ENCODE data around the gene GTSF1L. TPM values are rescaled to one million over a fixed set of nuclear protein-coding genes. Genes with fewer than 3 reads are reported as not detected.

GTSF1L gene
- total and polyA plus RNA-seq, 4 donors, result not detected

GRCh38 chr20:43752561-43753301 lies 25.9 kb upstream of the GTSF1L start:
- Histone ChIP-seq H3K27ac (ENCODE audit: low read depth in 1 of 2, low read length in 1 of 2) (no peak overlapping the region), H3K9me3 (ENCODE audit: control insufficient read depth in 4 of 4, insufficient read depth in 3 of 4, low read length in 3 of 4) (no peaks in the 10 kb centered on the region), H3K36me3 (ENCODE audit: control insufficient read depth in 4 of 4, insufficient read depth in 4 of 4, low read length in 4 of 4) (no peaks in the 10 kb centered on the region), H3K4me1 (ENCODE audit: control insufficient read depth in 5 of 5, insufficient read depth in 5 of 5, low read length in 5 of 5) (no peaks in the 10 kb centered on the region), H3K4me3 (no peak overlapping the region), H3K27me3 (ENCODE audit: control insufficient read depth in 3 of 3, insufficient read depth in 3 of 3, low read length in 2 of 3) (no peaks in the 10 kb centered on the region), H3K9ac (ENCODE audit: insufficient read depth in 1 of 2, low read length in 2 of 2) (no peak overlapping the region)
- TF ChIP-seq, protein P1, sequence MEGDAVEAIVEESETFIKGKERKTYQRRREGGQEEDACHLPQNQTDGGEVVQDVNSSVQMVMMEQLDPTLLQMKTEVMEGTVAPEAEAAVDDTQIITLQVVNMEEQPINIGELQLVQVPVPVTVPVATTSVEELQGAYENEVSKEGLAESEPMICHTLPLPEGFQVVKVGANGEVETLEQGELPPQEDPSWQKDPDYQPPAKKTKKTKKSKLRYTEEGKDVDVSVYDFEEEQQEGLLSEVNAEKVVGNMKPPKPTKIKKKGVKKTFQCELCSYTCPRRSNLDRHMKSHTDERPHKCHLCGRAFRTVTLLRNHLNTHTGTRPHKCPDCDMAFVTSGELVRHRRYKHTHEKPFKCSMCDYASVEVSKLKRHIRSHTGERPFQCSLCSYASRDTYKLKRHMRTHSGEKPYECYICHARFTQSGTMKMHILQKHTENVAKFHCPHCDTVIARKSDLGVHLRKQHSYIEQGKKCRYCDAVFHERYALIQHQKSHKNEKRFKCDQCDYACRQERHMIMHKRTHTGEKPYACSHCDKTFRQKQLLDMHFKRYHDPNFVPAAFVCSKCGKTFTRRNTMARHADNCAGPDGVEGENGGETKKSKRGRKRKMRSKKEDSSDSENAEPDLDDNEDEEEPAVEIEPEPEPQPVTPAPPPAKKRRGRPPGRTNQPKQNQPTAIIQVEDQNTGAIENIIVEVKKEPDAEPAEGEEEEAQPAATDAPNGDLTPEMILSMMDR (IDR thresholded peaks at IDR 0.05; ENCODE audit: control extremely low read depth, extremely low read depth), result no peak
- DNase-seq, result no peak
- ATAC-seq (ENCODE audit: insufficient read depth, low FRiP score), result no peak
- WGBS, 2 donors, result 54 to 70% methylated on average over 13 of the region's 13 CpGs

GRCh38 chr20:43752051-43752360 lies 25.2 kb upstream of the GTSF1L start:
- Histone ChIP-seq H3K4me3 (no peak overlapping the region), H3K27me3 (ENCODE audit: control insufficient read depth in 3 of 3, insufficient read depth in 3 of 3, low read length in 2 of 3) (no peaks in the 10 kb centered on the region), H3K9me3 (ENCODE audit: control insufficient read depth in 4 of 4, insufficient read depth in 3 of 4, low read length in 3 of 4) (no peaks in the 10 kb centered on the region), H3K4me1 (ENCODE audit: control insufficient read depth in 5 of 5, insufficient read depth in 5 of 5, low read length in 5 of 5) (no peaks in the 10 kb centered on the region), H3K9ac (ENCODE audit: insufficient read depth in 1 of 2, low read length in 2 of 2) (no peak overlapping the region), H3K36me3 (ENCODE audit: control insufficient read depth in 4 of 4, insufficient read depth in 4 of 4, low read length in 4 of 4) (no peaks in the 10 kb centered on the region), H3K27ac (ENCODE audit: low read depth in 1 of 2, low read length in 1 of 2) (no peak overlapping the region)
- TF ChIP-seq, protein P1 (IDR thresholded peaks at IDR 0.05; ENCODE audit: control extremely low read depth, extremely low read depth), result no peak
- DNase-seq (no peak), ATAC-seq (ENCODE audit: insufficient read depth, low FRiP score) (no peak)
- WGBS, 2 donors, result 66 to 74% methylated on average over 4 of the region's 4 CpGs

- H3K9ac ChIP-seq (ENCODE audit: insufficient read depth in 1 of 2, low read length in 2 of 2), result no peak overlapping the region
- H3K4me3 ChIP-seq, result no peak overlapping the region
- 58 to 74% methylated on average over 11 of the region's 11 CpGs for WGBS, 2 donors
- H3K36me3 ChIP-seq (ENCODE audit: control insufficient read depth in 4 of 4, insufficient read depth in 4 of 4, low read length in 4 of 4), result no peaks in the 10 kb centered on the region
- TF ChIP-seq, protein P1 (IDR thresholded peaks at IDR 0.05; ENCODE audit: control extremely low read depth, extremely low read depth), result no peak
- DNase-seq (no peak), ATAC-seq (ENCODE audit: insufficient read depth, low FRiP score) (no peak)
- H3K27me3 ChIP-seq (ENCODE audit: control insufficient read depth in 3 of 3, insufficient read depth in 3 of 3, low read length in 2 of 3), result no peaks in the 10 kb centered on the region
- no peak overlapping the region for H3K27ac ChIP-seq (ENCODE audit: low read depth in 1 of 2, low read length in 1 of 2)
- no peaks in the 10 kb centered on the region for H3K4me1 ChIP-seq (ENCODE audit: control insufficient read depth in 5 of 5, insufficient read depth in 5 of 5, low read length in 5 of 5)
- H3K9me3 ChIP-seq (ENCODE audit: control insufficient read depth in 4 of 4, insufficient read depth in 3 of 4, low read length in 3 of 4), result no peaks in the 10 kb centered on the region
Measured at GRCh38 chr20:43751167-43752050, 24.6 kb upstream of the GTSF1L start.

All from lung (tissue), 12 donors.